Frontal cortex (tissue), 4 donors: ENCODE results near the gene CLCA4. TPM values are rescaled to one million over a fixed set of nuclear protein-coding genes. Genes with fewer than 3 reads are reported as not detected.

Experiments
- DNase-seq, 2 donors: peaks; one replicate each; pipeline ENCODE4 v3.0.0; 2012; ENCODE audit warnings: low spot score in 2 of 2
- FAIRE-seq: peaks from 2 replicates; lab custom pipeline; 2012; peaks lifted over from hg19 to GRCh38; lab: Jason Lieb, UNC
- total RNA-seq: library from RNA; depleted of rRNA; stranded (reverse); fragments of >200 nt; gene quantifications from one replicate; pipeline ENCODE4 v1.2.3, GENCODE V29; 2014
- donor health status: control.
- donor health status: control.
- donor health status: control.

CLCA4 gene
- total RNA-seq, 1 donor from 2014 or later: not detected

DNA sequence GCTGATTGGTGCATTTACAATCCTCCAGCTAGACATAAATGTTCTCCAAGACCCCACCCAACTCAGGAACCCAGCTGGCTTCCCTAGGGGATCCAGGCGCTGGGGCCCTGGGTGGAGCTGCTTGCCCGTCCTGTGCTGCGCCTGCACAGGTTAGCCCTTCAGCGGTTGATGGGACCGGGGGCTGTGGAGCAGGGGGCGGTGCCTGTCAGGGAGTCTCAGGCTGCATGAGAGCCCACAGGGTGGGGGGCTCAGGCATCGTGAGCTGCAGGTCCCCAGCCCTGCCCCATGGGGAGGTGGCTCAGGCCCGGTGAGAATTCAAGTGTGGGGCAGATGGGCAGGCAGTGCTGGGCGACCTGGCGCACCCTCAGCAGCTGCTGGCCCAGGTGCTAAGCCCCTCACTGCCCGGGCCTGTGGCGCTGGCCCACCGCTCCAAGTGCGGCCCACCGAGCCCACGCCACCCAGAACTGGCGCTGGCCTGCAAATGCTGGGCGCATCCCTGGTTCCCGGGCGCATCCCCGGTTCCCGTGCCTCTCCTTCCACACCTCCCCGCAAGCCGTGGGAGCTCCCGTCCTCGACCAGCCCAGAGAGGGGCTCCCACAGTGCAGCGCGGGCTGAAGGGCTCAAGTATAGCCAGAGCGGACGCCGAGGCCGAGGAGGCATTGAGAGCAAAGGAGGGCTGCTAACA, 23.1 kb upstream of the CLCA4 start:
- DNase-seq (no peak), FAIRE-seq (no peak)

GRCh38 chr1:86527306-86527705, 19.6 kb upstream of the CLCA4 start:
- no peak for DNase-seq
- no peak for FAIRE-seq

GRCh38 chr1:86530211-86530845, 16.6 kb upstream of the CLCA4 start:
- FAIRE-seq (no peak), DNase-seq (no peak)

DNA sequence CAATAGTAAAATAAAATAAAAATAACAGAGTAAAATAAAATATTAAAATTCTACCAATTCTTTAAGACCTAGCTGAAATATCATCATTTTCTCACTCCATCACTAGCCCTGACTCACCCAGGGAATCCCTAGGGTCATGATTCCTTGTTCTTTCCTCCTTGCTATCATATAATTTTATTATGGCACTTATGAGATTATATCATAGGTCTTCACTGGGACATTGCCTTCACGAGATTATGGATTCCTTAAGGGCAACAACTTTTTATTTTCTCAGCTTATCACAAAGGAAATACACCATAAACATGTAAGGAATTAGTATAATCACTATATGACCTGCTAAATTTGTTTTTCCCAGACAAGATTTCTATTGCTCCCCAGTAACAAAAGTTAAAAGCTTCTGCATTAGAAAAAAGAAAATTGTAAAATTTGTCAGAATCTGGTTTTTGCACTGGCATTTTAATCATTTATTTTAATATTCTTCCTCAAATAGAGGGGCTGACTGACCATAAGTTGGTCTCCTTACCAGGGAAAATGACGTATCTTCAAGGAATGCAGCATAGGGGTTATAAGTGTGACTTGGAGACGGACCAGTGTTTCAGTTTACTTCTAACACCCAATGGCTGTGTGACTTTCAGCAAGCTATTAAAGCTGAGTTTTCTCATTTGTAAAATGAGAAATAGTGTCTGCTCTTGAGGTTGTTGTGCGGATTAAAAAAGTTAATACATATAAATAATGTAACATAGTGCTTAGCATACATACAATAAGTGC, 8.8 kb upstream of the CLCA4 start:
- no peak for DNase-seq
- FAIRE-seq: no peak

- FAIRE-seq: no peak
- DNase-seq: no peak
These were observed 8.1 kb upstream of the CLCA4 start for GRCh38 chr1:86538775-86539174.

- DNase-seq (no peak), FAIRE-seq (no peak)
These were observed 5.0 kb upstream of the CLCA4 start for GRCh38 chr1:86541859-86542258.

- DNase-seq: no peak
- no peak for FAIRE-seq
These were observed 4.2 kb upstream of the CLCA4 start for GRCh38 chr1:86542631-86543030.

- DNase-seq (no peak), FAIRE-seq (no peak)
These were observed 2.0 kb downstream of the CLCA4 start for GRCh38 chr1:86548839-86549238.

- no peak for FAIRE-seq
- DNase-seq: no peak
These were observed 4.4 kb downstream of the CLCA4 start for GRCh38 chr1:86551305-86551704.

GRCh38 chr1:86552376-86552775, 5.5 kb downstream of the CLCA4 start:
- DNase-seq (no peak), FAIRE-seq (no peak)

DNA sequence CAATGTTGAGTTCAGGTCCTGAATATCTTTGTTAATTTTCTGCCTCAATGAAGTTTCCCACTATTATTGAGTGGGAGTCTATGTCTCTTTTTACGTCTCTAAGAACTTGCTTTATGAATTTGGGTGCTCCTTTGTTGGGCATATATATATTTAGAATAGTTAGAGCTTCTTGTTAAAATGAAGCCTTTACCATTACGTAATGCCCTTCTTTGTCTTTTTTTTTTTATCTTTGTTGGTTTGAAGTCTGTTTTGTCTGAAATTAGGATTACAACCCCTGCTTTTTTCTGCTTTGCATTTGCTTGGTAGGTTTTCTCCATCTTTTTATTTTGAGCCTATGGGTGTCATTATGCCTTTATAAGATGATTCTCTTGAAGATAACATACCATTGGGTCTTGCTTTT, 10.9 kb downstream of the CLCA4 start:
- FAIRE-seq (no peak), DNase-seq (no peak)

DNA sequence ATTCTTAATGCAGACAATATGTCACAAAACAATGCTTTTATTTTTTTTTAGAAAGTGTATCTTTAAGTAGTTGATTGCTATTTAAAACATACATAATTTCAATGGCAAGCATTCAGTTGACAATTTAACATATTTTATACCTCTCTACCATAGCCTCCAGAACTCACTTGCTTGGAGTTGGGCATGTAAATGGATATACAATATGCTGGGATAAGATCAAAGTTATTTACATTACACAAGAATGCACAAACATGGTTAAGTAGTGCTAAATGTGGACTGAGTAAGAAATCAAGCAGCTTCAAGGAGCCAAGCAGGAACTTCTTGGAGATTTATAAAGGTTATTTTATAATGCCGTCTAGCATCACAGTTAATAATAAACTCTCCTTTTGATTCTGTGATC, 17.0 kb downstream of the CLCA4 start:
- FAIRE-seq (no peak), DNase-seq (no peak)

DNA sequence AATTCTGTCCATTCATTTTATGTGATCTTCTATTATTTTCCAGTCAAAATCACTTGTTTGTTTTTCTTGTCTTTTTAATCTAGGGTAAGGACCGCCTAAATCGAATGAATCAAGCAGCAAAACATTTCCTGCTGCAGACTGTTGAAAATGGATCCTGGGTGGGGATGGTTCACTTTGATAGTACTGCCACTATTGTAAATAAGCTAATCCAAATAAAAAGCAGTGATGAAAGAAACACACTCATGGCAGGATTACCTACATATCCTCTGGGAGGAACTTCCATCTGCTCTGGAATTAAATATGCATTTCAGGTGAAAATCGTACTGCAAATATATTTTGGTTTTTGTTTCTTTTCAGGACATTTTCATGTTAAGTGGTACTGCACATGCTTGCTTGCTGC, 20.5 kb downstream of the CLCA4 start:
- DNase-seq: no peak
- no peak for FAIRE-seq

DNA sequence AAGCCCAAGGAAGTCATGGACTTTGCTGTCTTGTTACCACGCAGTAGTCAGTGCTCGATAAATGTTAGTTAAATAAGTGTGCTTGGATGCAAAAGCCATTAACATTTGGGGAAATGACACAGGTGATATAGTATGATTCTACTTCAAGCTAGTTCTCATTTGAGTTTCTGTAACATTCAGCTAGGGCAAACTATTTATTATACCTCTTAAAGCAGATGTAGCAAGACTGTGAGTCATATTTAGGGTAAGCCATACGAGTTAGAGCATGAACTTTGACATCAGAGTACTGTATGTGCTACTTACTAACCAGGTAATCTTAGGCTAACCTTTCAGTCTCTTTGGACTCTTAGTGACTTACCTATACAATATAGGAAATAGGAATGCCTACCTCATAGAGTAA, 21.0 kb downstream of the CLCA4 start:
- FAIRE-seq (no peak), DNase-seq (no peak)

DNA sequence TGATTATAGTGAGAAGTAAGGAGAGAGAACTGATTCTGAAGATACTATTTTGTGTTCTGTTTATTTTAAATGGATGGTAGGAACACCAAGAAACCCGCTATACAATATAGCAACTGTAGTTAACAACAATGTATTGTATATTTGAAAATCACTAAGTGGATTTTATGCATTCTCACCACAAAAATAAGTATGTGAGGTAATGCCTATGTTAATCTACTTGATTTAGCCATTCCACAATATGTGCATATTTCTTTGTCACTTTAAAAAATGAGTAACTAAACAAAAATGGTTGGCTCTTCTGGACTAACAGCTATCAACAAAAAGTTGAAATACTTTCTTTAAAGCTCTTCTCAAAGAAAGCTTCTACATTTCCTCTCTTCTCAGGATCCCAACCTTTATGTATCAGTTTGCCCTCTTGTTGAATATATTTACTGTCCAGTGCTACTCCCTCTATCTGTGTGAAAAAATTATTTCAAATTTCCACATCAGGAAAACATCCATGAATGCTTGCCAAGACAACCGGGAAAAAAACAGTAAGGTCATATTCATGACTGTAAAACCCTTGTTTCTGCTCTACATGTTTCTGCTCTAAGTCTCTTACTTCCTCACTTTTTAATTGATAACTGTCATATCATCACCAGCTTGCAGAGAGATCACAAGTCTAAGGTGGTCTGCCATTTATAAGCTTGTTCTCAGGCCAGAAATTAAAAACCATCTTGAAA, 27.0 kb downstream of the CLCA4 start:
- DNase-seq: no peak
- no peak for FAIRE-seq

DNA sequence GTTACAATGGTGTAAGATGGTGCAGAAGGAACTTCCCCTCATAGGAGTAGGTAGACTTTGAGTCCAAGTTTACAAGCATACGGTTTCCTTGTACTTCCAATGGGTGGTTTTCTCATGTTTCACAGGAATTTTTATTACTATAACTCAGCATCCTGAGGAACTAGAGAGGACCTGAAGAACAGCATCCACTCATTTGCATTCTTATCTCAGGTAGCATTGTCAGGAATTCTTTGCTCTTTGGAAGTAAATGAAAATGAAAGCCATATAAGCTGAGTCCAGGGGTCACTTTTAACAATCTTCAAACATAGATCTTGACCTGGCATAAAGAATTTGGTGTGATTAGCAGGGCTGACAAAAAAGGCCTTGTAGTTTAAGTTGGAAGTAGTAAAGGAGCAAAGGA, 34.4 kb downstream of the CLCA4 start:
- DNase-seq (no peak), FAIRE-seq (no peak)

DNA sequence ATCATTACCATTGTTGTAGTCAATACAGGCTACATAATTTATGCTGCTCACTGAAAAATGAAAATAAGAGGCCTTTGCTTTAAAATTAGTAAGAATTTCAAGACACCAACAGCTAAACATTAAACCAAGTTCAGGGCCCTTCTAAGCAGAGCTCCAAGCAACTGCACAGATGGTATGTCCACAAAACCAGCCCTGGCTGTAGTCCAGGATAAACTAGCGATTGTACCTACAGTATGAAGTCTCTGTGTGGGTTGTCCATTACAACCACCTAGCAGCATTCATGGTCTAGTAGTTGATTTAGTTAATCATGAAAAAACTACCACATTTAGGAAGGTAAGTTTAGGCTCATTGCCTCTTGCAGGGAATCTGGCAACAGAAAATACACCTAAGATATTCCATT, 35.3 kb downstream of the CLCA4 start:
- FAIRE-seq (no peak), DNase-seq (no peak)

DNA sequence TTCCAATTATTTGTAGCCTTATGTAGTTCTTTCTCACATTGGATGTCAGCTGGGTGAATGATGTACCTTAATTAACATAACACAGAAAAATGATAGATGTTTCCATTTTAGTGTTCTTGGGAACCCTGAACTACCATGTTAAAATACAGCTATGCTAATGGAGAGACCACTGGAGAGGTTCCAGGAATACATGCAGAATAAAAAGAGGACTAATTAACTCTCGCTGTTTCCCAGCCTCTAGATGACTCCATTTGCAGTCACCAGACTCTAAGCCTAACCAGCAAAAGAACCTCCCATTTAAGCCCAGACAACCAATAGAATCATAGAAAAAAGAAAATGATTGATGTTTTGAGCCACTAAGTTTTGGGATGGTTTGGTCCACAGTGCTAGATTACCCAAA, 36.2 kb downstream of the CLCA4 start:
- FAIRE-seq: no peak
- DNase-seq: no peak

DNA sequence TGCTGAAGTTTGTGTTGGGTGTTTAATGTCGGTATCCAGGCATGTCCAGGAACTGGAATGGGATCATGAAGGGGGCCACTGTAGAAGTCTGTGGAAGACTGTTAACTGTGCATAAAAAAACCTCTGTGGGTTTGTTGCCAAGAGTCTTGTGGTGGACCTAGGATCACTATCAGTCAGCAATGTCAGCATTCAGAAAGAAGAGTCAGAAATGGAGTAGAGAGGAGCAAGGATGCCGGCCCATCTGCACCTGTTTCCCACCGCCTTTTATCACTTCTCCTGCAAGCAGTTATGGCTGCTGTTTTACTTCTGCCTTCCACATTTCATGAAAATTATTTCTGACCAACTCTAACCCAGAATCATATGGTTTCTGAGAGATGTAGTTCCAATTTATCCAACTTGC, 36.7 kb downstream of the CLCA4 start:
- DNase-seq (no peak), FAIRE-seq (no peak)

- DNase-seq (no peak), FAIRE-seq (no peak)
These were observed 47.4 kb downstream of the CLCA4 start for GRCh38 chr1:86594284-86594770.
